Chondrocyte (in vitro differentiated cells): ENCODE data around the gene DPP3. TPM values are rescaled to one million over a fixed set of nuclear protein-coding genes. Genes with fewer than 3 reads are reported as not detected.
"Not testable (repeated sequence)": the region's sequence is repeated elsewhere in the genome, so short reads cannot be mapped to it uniquely, and the experiment has no call there.

Experiments
- DNase-seq: peaks from one replicate; pipeline ENCODE4 v3.0.0; 2021; ENCODE audit warnings: mixed read lengths, low spot score
- H3K27ac Mint-ChIP-seq: one replicate; pipeline ENCODE4 v1.8.0; 2021; ENCODE audit warnings: mild to moderate bottlenecking, moderate library complexity, mixed read lengths; ENCODE audit not compliant: unreplicated experiment
- H3K27me3 Mint-ChIP-seq: 2 replicates; pipeline ENCODE4 v1.8.0; 2021; ENCODE audit warnings: low read depth, mixed read lengths
- H3K36me3 Mint-ChIP-seq: 2 replicates; pipeline ENCODE4 v1.8.0; 2021; ENCODE audit warnings: low read depth, mixed read lengths
- H3K4me1 Mint-ChIP-seq: 2 replicates; pipeline ENCODE4 v1.8.0; 2021; ENCODE audit warnings: low read depth, mild to moderate bottlenecking, mixed read lengths
- H3K4me3 Mint-ChIP-seq: one replicate; pipeline ENCODE4 v1.8.0; 2021; ENCODE audit warnings: mild to moderate bottlenecking, moderate library complexity, mixed read lengths; ENCODE audit not compliant: unreplicated experiment
- H3K9me3 Mint-ChIP-seq: 2 replicates; pipeline ENCODE4 v1.8.0; 2021; ENCODE audit warnings: low read depth, mixed read lengths
- total RNA-seq: library from RNA; stranded (reverse); gene quantifications from 3 replicates; pipeline ENCODE4 v1.2.1, GENCODE V29; 2021
- TF ChIP-seq, protein P1 (sequence below): fragments of 200-600 bp; sonication (generic); IDR thresholded peaks from 2 replicates; pipeline ENCODE4 v1.5.0; 2021; ENCODE audit warnings: antibody characterized with exemption, mild to moderate bottlenecking, moderate library complexity

DPP3 gene
- total RNA-seq, 1 donor from 2014 or later, result 44.4 TPM

DNA sequence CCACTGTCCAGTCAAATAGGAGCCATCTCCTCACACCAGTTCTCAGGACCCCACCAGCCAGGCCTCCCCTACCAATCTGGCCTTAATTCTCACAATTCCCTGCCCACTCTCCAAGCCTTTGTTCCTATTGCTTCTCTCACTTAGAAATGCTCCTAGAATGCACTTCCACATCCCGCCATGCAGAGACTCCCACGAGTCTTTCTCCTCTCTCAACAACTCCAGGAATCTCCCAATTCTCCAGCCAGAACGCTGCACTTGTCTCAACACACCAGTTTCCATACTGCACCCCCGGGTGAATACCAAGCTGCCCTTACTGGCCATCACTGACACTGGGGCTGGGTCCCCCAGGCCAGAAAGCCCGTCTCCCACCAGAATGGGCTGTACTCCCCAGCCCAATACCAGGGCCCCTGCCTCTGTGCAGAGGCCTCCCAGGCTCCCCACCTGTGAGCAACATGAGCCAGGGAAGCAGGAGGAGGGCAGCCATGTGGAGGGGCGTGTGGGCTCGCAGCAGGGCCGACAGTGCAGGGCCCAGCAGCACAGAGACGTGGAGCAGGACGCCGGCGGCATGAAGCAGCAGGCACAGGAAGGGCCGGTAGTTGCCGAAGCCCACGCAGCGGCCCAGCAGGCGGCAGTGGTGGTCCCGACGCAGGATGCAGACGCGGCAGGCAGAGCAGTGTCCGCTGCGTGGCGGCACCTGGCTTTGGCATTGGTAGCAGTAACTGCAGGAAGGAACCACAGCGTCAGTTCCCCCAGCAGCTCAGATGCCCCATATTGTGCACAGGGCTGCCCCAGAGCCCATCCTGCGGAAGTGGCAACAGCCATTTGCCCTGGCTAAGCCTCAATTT lies 63.3 kb downstream of the DPP3 start:
- Mint-ChIP-seq H3K27me3 (no peaks in the 10 kb centered on the region), H3K9me3 (no peaks in the 10 kb centered on the region), H3K4me3 (peak overlapping the region; percentile 6), H3K36me3 (peaks cover 18% of the 10 kb centered on the region), H3K4me1 (peaks cover 28% of the 10 kb centered on the region), H3K27ac (no peak overlapping the region)
- no peak for DNase-seq
- TF ChIP-seq, protein P1, sequence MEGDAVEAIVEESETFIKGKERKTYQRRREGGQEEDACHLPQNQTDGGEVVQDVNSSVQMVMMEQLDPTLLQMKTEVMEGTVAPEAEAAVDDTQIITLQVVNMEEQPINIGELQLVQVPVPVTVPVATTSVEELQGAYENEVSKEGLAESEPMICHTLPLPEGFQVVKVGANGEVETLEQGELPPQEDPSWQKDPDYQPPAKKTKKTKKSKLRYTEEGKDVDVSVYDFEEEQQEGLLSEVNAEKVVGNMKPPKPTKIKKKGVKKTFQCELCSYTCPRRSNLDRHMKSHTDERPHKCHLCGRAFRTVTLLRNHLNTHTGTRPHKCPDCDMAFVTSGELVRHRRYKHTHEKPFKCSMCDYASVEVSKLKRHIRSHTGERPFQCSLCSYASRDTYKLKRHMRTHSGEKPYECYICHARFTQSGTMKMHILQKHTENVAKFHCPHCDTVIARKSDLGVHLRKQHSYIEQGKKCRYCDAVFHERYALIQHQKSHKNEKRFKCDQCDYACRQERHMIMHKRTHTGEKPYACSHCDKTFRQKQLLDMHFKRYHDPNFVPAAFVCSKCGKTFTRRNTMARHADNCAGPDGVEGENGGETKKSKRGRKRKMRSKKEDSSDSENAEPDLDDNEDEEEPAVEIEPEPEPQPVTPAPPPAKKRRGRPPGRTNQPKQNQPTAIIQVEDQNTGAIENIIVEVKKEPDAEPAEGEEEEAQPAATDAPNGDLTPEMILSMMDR, result peak; percentile 74

DNA sequence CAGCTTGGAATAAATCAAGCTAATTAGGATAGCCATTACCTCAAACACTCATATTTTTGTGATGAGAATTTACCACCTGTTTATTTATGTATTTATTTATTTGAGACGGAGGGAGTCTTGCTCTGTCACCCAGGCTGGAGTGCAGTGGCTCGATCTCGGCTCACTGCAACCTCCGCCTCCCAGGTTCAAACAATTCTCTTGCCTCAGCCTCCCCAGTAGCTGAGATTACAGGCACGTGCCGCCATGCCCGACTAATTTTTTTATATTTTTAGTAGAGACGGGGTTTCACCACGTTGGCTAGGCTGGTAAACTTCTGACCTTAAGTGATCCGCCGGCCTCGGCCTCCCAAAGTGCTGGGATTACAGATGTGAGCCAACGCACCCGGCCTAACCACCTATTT lies 64.7 kb downstream of the DPP3 start:
- H3K4me1 Mint-ChIP-seq, result peaks cover 28% of the 10 kb centered on the region

DNA sequence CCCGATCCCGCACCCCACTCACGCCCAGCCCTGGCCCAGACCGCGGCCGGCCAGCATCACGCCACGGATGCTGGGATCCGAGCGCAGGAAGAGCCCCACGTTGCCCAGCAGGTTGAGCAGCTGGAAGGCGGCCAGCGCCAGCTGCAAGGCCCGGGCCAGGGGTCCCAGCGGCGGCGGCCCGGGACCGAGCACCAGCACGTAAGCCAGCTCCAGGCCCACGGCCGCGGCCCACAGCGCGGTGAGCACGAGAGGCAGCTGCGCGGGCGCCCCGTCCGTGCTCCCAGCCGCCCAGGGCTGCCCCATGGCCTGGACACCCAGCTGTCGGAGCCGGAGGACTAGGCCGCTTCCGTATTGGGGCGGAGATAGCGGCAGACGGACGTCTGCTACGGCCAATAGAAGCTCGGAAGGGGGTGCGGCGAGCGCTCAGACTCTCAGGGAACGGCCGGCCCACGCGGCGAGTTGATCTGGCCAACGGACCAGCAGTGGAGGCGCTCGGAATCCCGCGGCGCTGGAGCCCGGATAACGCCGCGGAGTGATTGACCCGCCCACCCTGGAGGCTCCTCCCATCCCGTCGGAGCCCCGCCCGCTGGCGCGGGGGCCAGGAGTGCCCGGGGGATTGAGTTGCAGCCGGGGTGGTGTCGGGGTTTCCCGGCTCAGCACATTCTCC lies 65.6 kb downstream of the DPP3 start, which contains the start of gene ZDHHC24:
ZDHHC24 (minus strand) TSS at position 348 of the 667 bp plus-strand sequence; CDS start at position 303, 45 bp downstream.
- DNase-seq, result no peak
- TF ChIP-seq, protein P1, result no peak
- Mint-ChIP-seq H3K9me3 (no peaks in the 10 kb centered on the region), H3K4me3 (peak within 1 kb of the TSS; percentile 81), H3K36me3 (peaks cover 18% of the 10 kb centered on the region), H3K27me3 (no peaks in the 10 kb centered on the region), H3K27ac (peak within 1 kb of the TSS; percentile 79), H3K4me1 (peaks cover 28% of the 10 kb centered on the region)

More for the DNA sequence above, 64.7 kb downstream of the DPP3 start:
- Mint-ChIP-seq H3K4me3 (peak overlapping the region; percentile 81), H3K36me3 (peaks cover 18% of the 10 kb centered on the region)
- H3K27me3 Mint-ChIP-seq, H3K9me3 Mint-ChIP-seq, DNase-seq, H3K27ac Mint-ChIP-seq: not testable (repeated sequence)

DNA sequence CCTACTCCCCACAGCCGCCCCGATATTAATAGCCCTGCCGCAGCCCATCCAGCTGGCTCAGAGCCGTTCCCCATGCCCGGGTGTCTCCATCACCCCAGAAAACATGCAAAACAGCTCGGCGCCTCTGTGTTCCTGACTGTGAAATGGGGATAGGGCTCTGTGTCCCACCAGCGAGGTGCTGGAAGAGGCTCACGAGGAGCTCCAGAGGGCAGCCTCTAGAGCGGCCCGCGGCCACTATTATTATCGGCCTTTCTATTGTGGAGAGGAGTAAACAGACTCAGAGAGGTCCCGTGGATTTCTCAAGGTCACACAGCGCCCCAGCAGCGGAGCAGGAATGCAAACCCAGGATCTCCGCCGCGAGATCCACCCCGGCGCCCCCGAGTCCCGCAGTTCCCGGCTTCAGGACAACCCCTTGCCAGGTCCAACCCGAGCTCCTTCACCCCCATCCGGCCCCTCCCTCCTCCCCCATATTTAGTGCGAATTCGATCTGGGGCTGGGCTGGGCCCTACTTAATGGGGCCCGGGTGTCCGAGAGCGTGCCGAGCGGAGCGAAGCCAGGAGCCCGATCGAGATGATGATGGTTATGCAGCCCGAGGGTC lies 66.2 kb downstream of the DPP3 start, which contains the start of gene ACTN3:
ACTN3 (plus strand) TSS at position 536 of the 598 bp plus-strand sequence; CDS start at position 571, 35 bp downstream.
- no peak within 1 kb of the TSS for H3K27ac Mint-ChIP-seq
- TF ChIP-seq, protein P1, result no peak
- no peaks in the 10 kb centered on the region for H3K27me3 Mint-ChIP-seq
- DNase-seq, result no peak
- H3K36me3 Mint-ChIP-seq, result peaks cover 16% of the 10 kb centered on the region
- peak within 1 kb of the TSS; percentile 81 for H3K4me3 Mint-ChIP-seq
- peaks cover 28% of the 10 kb centered on the region for H3K4me1 Mint-ChIP-seq
- no peaks in the 10 kb centered on the region for H3K9me3 Mint-ChIP-seq

DNA sequence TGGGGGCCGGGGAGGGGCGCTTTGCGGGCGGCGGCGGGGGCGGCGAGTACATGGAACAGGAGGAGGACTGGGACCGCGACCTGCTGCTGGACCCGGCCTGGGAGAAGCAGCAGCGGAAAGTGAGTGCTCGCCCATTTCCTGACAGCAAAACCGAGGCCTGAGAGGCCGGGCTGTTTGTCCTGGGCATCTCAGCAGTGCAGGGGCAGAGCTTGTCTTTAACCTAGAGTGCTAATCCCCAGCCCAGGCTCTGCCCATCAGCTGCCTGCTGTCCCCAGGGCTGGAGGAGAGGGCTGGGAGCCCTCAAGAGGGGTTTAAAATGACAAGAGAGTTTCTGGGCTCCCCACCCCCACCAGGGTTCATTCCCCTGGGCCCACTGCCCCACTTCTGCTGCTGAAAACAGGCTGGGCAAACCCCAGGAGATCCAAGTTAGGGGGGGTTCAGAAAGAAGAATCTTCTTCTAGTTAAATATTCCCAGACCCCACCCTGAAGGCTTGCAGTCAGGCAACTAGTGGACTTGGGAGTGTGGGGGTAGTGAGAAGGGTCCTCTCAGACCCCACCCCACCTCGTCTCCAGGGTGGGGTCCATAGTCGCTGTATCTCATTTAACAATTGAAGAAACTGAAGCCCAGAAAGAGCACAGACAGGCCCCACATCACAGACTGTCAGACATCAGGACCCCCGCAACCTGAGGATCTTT lies 66.9 kb downstream of the DPP3 start:
- peaks cover 28% of the 10 kb centered on the region for H3K4me1 Mint-ChIP-seq
- TF ChIP-seq, protein P1, result no peak
- peaks cover 10% of the 10 kb centered on the region for H3K36me3 Mint-ChIP-seq
- no peaks in the 10 kb centered on the region for H3K9me3 Mint-ChIP-seq
- DNase-seq, result no peak
- H3K27me3 Mint-ChIP-seq, result no peaks in the 10 kb centered on the region
- no peak overlapping the region for H3K27ac Mint-ChIP-seq
- H3K4me3 Mint-ChIP-seq, result peak overlapping the region; percentile 81
